Inflammatory macrophage treated with lipopolysaccharide for 1 hour (primary cell): ENCODE results near the gene LSMEM2.
"Not testable (repeated sequence)": the region's sequence is repeated elsewhere in the genome, so short reads cannot be mapped to it uniquely, and the experiment has no call there.

Source experiments
- DNase-seq, 2 donors: peaks; one replicate each; pipeline ENCODE4 v3.0.0-alpha.2; 2020 to 2022

Gene LSMEM2

GRCh38 chr3:50266017-50266416, 12.9 kb upstream of the LSMEM2 start:
- no peak for DNase-seq

GRCh38 chr3:50266836-50267235, 12.1 kb upstream of the LSMEM2 start:
- no peak for DNase-seq

GRCh38 chr3:50267280-50267913, 11.5 kb upstream of the LSMEM2 start:
- DNase-seq: no peak

- DNase-seq: no peak
Measured at GRCh38 chr3:50268276-50268675, 10.6 kb upstream of the LSMEM2 start.

GRCh38 chr3:50268703-50269451, 10.0 kb upstream of the LSMEM2 start, which contains the start of gene SEMA3B:
Gene SEMA3B, plus strand, starts transcription at chr3:50269147. Its CDS starts 94 bp downstream, at chr3:50269241.
- no peak for DNase-seq

- no peak for DNase-seq
Measured at GRCh38 chr3:50269460-50269859, 9.4 kb upstream of the LSMEM2 start.

GRCh38 chr3:50269977-50270413, 8.9 kb upstream of the LSMEM2 start:
- DNase-seq: no peak

- no peak for DNase-seq
Measured at GRCh38 chr3:50270422-50271224, 8.3 kb upstream of the LSMEM2 start.

- DNase-seq: no peak
Measured at GRCh38 chr3:50271314-50271936, 7.5 kb upstream of the LSMEM2 start.

GRCh38 chr3:50272538-50272910, 6.4 kb upstream of the LSMEM2 start:
- not testable (repeated sequence) for DNase-seq

GRCh38 chr3:50272911-50273688, 5.8 kb upstream of the LSMEM2 start:
- DNase-seq: peak; percentile 61 to 99

- no peak for DNase-seq
Measured at GRCh38 chr3:50273689-50274065, 5.2 kb upstream of the LSMEM2 start.

GRCh38 chr3:50274371-50275104, 4.3 kb upstream of the LSMEM2 start:
- peak; percentile 54 to 64 for DNase-seq

GRCh38 chr3:50275141-50275995, 3.5 kb upstream of the LSMEM2 start:
- DNase-seq: no peak

- no peak for DNase-seq
Measured at GRCh38 chr3:50275996-50276761, 2.7 kb upstream of the LSMEM2 start.

GRCh38 chr3:50276762-50277101, 2.2 kb upstream of the LSMEM2 start:
- no peak for DNase-seq

- DNase-seq: no peak
Measured at GRCh38 chr3:50278123-50278879, 586 bp upstream of the LSMEM2 start.

GRCh38 chr3:50279255-50280016, 549 bp downstream of the LSMEM2 start:
- no peak for DNase-seq
